Ammon's horn (tissue), 1 donor: ENCODE data around the gene CD22.
"Not testable (repeated sequence)": the region's sequence is repeated elsewhere in the genome, so short reads cannot be mapped to it uniquely, and the experiment has no call there.

ENCODE experiments used
- DNase-seq: peaks from one replicate; pipeline ENCODE4 v3.0.0-alpha.2; 2016; ENCODE audit warnings: low spot score

The CD22 gene

DNA sequence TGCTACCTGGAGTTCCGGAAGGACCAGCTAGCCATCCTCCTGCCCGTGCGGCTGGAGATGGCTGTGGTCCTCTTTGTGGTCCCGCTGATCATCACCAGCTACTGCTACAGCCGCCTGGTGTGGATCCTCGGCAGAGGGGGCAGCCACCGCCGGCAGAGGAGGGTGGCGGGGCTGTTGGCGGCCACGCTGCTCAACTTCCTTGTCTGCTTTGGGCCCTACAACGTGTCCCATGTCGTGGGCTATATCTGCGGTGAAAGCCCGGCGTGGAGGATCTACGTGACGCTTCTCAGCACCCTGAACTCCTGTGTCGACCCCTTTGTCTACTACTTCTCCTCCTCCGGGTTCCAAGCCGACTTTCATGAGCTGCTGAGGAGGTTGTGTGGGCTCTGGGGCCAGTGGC, 30.4 kb downstream of the CD22 start:
- not testable (repeated sequence) for DNase-seq

DNA sequence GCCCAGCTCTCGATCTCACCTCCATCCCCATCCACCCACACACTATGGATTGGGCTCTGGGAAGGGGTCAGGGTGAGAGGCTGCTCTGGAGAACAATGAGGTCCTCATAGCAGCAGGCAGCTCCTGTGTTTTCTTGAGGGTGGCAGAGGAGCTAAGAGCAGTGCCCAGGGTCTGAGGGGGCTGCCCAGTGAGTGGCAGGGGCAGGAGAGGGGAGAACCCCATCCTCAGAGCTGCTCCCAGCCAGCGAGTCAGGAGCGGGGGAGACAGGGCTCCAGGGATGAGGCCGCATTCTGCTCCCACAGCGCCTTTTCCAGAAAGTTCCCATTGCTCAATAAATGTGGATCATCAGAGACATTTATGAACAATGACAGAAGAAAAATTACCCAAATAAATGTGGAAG, 31.1 kb downstream of the CD22 start:
- DNase-seq, result not testable (repeated sequence)

DNA sequence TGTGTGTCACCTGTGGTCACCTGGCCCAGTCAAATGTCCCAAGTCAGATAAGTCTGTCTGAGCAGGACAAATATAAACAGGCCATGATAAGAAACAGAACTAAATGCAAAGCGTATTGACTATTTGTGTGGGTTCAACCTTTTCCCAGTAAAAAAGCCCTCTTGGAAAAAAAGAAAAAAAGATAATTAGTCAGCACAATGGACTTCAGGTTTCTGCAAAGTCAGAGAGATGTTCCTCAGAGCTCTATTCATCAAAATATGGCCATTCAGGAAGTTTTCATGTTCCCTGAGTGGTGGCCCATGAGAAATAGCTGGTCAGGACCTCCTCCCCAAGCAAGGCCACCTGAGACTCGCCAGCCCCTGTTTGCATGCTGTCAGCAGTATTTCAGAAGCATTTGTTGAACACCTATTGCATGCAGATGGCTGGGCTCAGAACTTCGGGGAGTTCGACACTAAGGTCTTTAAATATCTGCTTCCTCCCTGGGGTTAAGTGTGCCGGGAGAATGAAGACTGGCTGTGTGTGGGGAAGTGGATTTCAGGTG, 32.0 kb downstream of the CD22 start:
- no peak for DNase-seq

DNA sequence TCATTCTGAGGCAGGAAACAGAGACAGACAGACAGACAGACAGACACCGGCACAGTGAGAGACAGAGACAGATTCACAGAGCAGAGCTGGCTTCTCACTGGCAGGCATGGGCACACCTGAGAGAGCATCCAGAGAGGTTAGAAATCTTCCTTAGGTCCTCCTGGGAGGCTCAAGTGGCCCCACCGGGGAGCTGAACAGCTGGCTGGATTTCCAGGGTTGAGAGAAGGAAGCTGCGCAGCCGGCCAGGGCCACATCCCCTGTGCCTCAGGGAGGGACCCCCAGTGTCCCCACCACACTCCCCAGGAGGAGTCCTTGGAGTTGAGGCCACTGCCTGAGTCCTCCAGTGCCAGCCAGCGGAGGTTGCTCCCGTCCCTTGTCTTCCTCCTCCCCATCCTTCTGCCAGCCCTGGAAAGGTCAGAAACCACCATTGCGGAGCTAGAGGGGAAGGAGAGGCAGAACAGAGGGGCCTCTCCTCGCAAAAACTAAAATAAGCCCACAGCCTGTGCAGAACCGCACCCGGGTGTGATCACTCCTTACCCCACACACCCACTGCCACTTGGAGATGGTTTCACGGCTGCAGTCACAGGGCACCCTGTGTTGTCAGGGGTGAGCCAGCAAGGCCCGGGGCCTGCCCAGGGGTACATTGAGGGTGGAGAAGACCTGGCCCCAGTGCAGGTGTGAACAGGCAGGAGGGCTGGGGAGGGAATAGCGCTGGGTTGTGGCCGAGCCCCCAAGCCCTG, 33.4 kb downstream of the CD22 start:
- no peak for DNase-seq

GRCh38 chr19:35363001-35363590, 34.1 kb downstream of the CD22 start:
- DNase-seq, result no peak

DNA sequence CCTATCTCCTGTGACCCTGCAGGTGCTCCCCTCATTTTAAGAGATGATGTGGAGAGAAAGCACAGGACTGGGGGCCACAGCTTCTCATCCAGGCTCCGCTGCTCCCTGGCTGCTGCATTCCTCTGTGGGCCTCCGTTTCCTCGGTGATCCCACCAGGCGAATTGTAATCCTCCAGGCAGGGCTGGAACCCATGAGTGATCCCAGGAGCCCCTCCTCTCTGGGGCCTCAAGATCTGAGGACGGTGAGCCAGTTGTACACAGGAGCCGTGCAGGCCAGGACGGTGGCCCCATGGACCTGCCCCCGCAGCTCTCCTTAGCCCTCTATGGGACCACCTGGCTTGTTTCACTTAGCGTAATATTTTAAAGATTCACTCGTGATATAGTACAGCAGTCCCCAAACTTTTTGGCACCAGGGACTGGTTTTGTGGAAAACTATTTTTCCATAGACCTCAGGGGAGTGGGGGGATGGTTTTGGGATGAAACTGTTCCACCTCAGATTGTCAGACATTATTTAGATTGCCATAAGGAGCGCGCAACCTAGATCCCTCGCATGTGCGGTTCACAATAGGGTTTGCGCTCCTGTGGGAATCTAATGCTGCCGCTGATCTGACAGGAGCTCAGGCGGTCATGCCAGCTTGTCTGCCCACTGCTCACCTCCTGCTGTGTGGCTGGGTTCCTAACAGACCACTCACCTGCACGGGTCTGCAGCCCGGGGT, 34.9 kb downstream of the CD22 start:
- DNase-seq, result no peak

GRCh38 chr19:35365303-35365702, 36.3 kb downstream of the CD22 start:
- DNase-seq, result no peak

DNA sequence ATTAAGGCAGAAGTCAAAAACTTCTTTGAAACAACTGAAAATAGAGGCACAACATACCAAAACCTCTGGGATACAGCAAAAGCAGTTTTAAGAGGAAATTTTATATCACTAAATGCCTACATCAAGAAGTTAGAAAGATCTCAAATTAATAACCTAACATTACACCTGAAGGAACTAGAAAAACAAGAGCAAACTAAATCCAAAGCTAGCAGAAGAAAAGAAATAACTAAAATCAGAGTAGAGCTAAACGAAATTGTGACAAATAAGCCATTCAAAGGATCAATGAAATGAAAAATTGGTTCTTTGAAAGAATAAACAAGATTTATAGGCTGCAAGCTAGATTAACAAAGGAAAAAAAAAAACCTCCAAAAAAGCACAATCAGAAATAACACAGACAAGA, 39.4 kb downstream of the CD22 start:
- no peak for DNase-seq

DNA sequence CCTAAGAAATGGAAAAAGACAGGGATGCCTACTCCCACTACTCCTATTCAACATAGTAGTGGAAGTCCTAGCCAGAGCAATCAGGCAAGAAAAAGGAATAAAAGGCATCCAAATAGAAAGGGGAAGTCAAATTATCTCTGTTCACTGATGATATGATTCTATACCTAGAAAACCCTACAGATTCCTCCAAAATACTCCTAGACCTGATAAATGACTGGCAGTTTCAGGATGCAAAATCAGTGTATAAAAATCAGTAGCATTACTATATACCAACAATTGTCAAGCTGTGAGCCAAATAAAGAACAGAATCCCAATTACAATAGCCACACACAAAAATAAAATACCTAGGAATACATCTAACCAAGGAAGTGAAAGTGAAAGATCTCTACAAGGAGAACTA, 40.5 kb downstream of the CD22 start:
- DNase-seq, result no peak

DNA sequence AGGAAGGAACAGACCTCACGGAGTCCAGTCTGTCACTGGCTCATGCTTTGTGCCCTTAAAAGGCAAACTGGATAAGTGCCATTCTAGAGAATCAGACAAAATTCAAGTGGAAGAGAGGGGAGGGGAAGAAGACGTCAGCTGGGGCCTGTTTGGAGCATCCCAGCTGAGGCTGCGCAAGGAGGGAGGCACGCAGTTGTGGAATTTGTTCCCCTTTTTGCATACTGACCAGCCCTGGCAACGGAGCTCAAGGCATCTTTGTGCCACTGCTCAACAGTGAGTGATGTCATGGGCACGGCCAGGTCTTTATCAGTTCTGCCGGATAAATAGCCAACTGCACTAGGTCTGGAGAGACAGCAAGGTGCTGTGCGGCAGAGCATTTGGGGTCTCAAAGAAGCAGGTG, 41.7 kb downstream of the CD22 start, which contains the start of gene GPR42:
Gene GPR42, plus strand, starts transcription at position 347 of the 400 bp plus-strand sequence. CDS start 292 bp downstream, outside the sequence.
- DNase-seq, result no peak

GRCh38 chr19:35373492-35373891, 44.5 kb downstream of the CD22 start:
- no peak for DNase-seq

- DNase-seq, result not testable (repeated sequence)
Observed at GRCh38 chr19:35374031-35374430, 45.0 kb downstream of the CD22 start.

GRCh38 chr19:35375505-35376307, 46.7 kb downstream of the CD22 start:
- DNase-seq, result no peak

DNA sequence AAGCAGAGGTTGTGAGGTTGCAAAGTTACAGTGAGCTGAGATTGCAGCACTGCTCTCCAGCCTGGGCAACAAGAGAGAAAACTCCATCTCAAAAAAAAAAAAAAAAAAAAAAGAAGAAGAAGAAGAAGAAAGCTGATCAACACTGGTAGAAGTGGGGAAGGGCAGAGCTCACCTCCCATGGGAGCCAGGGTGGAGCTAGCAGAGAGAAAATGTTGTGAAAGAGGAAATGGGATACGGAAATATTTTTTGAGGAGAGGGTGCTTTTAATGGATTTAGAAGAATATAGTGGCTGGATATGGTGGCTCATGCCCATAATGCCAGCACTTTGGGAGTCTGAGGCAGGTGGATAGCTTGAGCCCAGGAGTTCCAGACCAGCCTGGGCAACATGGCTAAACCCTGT, 48.7 kb downstream of the CD22 start:
- DNase-seq, result no peak

- no peak for DNase-seq
Observed at GRCh38 chr19:35378356-35378755, 49.4 kb downstream of the CD22 start.

DNA sequence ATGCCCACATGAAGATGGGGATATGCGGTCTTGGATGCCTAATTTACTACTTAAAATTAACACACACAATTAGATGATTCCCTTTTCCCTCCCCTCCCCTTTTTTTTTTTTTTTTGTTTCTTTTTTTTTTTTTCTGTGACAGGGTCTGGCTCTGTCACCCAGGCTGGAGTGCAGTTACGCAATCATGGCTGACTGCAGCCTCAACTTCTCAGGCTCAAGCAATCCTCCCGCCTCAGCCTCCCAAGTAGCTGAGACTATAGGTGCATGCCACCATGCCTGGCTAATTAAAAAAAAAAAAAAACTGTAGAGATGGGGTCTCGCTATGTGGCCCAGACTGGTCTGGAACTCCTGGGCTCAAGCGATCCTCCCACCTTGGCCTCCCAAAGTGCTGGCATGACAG, 50.6 kb downstream of the CD22 start:
- DNase-seq, result not testable (repeated sequence)

DNA sequence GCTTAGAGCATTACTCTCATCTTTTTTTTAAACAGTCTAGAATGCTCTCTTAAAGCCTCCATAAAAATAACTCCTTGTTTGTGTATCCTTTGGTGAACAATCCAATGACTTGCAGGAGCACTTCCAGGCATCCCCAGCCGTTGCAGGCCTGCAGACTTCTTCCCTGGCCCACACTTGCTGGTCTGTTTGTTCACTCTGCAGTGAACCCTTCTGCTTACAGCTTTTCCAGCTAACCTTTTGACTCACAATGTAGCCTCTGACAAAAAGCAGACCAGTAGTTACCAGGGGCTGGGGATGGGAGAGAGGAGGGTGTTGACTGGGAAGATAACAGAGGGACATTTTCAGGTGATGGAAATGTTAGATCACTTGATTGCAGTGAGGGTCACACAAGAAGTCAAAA, 51.0 kb downstream of the CD22 start:
- no peak for DNase-seq

GRCh38 chr19:35380450-35381124, 51.6 kb downstream of the CD22 start:
- DNase-seq, result no peak

GRCh38 chr19:35381318-35381717, 52.3 kb downstream of the CD22 start:
- DNase-seq, result no peak

DNA sequence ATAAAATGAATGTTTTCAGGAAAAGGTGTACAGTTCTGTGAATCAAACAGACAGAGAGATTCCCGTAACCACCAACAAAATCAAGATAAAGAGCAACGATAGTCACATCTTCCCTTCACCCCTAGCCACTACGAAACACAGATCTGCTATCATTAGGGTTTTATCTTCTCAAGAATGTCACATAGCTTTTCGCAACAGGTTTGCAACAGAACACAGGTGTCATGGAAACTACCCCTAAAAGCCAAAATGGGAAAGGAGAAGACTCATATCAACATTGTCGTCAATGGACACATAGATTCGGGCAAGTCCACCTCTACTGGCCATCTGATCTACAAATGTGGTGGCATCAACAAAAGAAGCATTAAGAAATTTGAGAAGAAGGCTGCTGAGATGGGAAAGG, 52.9 kb downstream of the CD22 start:
- no peak for DNase-seq

DNA sequence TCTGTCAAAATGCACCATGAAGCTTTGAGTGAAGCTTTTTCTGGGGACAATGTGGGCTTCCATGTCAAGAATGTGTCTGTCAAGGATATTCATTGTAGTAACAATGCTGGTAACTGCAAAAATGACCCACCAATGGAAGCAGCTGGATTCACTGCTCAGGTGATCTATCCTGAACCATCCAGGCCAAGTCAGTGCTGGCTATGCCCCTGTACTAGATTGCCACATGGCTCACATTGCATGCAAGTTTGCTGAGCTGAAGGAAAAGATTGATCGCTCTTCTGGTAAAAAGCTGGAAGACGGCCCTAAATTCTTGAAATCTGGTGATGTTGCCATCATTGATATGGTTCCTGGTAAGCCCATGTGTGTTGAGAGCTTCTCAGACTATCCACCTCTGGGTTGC, 54.5 kb downstream of the CD22 start:
- DNase-seq, result no peak
